GM18502 (cell line): ENCODE results near the gene CNNM2.

Source experiments
- ATAC-seq: cut with Tn5 transposase; IDR thresholded peaks from one replicate; pipeline ENCODE4 v1.9.1; 2021; ENCODE audit warnings: mild to moderate bottlenecking; ENCODE audit not compliant: unreplicated experiment, poor library complexity

Gene CNNM2

DNA sequence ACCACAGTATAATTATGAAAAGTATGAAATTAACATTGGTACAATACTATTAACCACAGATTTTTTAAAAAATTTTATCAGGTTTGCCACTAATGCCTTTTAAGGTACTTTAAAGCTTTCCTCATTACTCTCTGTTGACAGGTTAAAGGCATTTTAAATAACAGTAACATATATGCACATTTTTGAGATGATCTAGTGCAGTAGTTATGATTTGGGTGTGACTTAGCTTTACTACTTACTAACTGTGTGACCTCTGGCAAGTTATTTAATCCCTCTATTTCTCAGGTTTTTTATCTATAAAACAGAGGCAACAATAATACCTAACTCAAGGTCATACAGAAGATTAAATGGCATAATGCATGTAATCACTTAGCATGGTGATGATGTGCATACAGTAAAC lies 180.1 kb downstream of the CNNM2 start:
- ATAC-seq: no peak

DNA sequence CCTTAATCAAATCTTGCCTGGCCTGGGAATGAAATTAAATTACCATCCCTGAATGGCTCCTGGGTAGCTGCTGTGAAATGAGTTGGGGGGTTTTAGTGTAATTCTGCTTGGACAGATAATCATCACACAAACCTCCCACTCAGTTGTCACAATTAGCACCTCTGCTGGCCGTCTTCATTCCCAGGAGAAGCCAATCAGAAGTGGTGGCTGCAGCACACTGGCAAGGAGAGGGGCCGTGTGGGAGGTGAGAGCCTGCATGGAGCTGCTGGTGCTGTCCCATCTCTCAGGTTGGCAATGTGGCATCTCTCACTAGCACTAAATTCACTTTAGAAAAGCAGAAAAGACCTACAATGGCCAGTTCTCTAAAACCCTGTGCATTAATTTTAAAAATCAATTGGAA lies 182.5 kb downstream of the CNNM2 start:
- no peak for ATAC-seq

DNA sequence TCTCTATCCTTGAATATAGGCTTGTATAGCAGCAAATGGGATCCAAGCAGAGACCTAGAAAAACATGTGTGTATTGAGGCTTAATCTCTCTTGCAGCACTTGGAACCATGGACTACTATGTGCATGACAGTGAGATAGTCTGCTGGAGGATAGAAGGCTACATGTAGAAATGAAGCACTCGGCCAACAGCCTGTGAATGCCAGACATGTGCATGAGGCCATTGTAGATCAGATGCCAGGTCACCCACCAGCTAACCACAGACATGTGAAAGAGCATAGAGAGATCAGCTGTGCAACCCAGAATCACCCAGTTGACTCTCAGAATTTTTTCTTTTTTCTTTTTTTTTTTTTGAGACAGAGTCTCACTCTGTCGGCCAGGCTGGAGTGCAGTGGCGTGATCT lies 184.1 kb downstream of the CNNM2 start:
- no peak for ATAC-seq

DNA sequence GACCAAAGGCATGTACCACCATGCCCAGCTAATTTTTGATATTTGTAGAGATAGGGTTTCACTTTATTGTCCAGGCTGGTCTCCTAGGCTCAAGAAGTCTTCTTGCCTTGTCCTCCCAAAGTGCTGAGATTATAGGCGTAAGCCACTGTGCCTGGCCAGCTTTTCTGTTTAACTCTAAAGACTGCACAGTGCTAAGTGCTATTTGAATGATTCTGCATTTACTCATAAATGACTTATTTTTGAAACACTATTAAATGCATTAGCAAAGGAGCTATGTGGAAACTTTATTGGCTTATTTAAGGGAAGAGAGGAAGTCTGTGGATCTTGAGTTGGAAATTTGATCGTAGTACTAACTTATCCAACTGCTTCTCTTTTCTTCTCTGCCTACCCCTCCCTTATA lies 185.9 kb downstream of the CNNM2 start:
- no peak for ATAC-seq

DNA sequence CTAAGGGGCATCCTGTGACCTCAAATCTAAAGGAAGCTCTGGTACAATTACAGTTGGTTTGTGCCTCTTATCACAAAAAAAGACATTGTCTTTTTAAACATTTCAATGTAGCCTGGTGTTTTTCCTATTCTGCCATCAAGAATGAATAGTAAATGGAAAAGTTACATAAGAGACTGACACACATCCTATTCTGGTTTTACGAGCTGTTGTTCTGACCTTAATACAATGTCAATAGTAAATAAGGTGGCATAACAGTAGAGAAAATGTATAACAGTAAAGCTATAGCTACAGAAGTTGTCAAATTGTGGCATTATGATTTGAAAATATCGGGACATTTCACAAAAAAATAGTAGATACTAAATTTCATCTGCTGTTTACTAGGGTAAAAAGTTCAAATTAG lies 186.6 kb downstream of the CNNM2 start:
- no peak for ATAC-seq

DNA sequence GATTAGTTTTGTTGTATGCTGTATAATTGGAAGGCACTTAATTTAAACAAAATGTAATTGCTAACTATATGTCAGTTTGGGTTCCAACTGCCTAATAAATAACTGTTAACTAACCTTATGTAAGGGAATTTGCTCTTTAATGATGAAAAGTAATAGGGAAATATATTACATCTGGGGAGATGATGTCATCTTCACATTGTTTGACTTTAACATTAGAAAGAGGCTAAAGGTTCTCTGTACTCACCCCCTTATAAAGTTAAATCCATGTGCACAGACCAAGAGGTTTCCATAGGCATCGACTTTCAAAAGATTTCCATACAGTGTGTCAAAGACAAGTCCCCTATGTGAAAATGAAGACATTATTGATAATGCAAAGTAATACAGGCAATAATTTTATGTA lies 187.4 kb downstream of the CNNM2 start:
- ATAC-seq: no peak

DNA sequence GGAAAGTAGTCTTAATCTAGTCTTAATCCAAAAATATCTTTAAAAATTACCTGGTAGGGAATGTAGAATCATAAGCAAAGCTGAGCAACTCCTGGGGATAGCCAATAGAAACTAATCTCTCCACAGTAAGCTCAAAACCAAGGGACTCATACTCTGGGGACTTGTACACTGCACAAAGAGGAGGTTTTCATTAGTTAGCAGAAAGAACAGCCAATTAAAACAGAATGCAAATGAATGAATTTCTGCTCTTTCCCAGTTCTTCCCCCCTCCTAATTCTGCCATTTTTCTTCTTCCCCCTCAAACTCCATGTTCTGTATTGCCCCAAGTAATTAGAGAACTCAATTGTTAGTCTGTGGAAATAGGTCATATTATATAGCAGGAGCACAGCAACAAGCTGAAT lies 188.4 kb downstream of the CNNM2 start:
- no peak for ATAC-seq

DNA sequence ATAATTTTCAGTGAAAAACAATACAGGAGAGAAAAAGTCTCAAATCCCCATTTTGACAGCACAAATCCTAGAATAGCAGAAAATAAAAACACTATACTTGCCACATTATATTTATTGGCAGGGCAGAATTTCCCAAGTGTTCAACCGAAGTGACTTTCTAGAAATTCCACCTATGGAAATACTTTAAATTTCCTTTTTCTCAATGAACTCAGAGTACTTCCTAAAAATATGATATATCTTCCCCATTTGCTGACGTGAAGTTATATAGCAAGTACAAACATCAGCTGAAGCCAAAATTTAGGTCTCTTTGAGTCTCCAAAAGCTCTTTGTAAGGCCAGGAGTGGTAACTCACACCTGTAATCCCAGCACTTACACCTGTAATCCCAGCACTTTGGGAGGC lies 191.7 kb downstream of the CNNM2 start:
- ATAC-seq: no peak

DNA sequence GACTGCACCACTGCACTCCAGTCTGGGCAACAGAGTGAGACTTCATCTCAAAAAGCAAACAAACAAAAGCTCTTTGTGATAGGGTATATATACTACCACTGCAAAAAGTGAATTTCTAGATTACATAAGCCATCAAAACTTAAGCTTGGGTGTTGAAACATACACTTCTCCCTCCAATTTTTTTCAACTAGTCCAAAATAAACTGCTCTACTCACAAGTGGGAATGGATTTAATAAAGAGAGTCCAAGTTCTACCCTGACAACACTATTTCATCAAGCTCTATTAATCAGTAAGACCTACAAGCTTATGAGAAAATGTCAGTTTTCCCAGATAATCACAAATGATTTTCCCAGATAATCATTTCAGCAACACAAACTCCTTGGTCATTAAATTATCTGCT lies 192.3 kb downstream of the CNNM2 start:
- ATAC-seq: no peak

DNA sequence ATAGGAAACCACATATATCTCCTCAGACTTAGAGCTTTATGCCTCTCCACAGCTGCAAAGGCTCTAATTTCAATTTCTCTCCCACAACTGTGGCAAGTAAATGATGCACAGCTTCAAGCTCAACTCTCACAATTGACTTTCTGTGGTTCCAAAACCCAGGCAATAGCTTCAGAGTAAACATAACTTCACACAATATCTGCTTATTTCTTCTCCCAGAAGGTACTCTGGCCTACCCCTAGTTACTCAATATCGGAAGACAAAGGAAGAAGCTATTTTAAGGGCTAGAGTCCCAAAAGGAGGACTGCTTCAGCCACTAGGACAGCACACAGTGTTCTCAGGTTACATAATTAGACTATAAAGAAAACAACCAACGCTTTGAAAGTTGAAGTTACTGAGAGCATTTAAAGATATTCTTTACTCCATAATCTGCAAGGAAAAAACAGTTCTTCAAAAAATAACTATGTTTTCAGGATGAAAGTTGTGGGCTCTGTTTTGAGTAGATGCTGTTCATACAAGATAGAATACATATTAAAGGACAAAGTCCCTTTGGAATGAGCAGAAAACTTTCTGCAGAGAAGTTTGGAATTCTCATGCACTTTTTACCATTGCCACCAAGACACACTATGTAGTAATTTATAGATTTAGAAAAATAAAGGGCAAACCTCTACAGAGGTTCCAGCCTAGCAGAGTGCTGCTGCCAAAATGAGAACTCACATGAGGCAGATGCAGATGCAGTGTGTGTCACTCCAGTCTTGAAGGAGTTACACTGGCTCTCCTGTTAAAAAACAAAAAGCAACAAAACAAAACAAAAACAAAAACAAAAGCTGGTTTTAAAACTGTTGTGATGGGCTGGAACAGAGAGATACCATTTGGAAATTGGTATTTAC lies 193.2 kb downstream of the CNNM2 start:
- ATAC-seq: peak; percentile 53

DNA sequence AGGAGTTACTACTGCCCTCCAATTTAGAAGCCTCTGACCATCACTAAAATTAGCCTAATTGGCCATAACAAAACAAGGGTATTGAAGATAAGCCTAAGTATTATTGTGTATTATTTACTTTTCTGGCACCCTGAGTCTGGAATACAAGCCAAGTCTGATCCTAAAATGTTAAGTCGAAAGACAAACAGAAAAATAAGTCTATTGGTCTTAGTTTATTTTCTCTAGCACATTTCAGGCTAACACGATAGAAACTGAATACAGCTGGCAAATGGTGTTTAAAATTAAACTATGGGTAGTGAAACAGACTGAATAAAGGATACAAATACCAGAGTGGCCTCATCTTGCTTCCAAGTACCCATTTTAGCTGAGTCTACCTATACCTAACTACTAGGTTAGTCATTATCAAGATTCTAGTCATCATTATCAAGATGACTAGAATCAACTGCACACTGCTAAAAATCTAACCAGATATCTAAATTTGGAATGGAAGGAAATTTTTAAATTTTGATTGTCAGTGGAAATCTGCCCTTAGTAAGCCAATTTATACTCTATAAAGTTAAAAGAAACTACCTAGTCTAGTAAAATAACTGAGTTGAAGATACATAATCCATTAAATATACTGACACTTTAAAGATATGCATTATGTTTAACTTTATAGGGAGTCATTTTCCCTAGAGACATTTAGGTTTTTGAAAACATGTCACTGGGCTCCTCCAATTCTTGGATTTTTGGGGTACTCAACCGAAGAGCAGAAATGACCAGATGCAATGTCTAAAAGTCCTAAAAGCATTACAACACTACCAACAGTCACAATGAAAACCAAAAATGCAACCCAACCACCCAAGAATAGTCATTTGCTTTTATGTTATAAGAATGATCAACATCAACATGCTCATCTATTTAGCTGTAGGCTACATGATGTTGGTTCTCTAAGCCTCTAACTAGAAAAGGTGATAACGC lies 194.1 kb downstream of the CNNM2 start:
- peak; percentile 67 for ATAC-seq

DNA sequence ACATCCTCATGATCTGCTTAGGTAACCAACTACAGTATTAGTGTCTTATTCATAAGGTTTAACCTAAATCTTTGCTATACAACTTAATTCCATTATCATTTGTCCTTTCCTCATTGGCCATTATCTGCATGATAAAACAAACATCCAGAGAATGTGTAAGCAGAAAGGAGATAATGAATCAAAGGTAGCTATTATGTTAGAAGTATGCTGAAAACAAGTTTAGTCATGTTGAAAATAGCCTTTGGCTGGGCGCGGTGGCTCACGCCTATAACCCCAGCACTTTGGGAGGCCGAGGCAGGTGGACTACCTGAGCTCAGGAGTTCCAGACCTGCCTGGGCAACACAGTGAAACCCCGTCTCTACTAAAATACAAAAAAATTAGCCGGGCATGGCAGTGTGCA lies 196.8 kb downstream of the CNNM2 start:
- no peak for ATAC-seq

DNA sequence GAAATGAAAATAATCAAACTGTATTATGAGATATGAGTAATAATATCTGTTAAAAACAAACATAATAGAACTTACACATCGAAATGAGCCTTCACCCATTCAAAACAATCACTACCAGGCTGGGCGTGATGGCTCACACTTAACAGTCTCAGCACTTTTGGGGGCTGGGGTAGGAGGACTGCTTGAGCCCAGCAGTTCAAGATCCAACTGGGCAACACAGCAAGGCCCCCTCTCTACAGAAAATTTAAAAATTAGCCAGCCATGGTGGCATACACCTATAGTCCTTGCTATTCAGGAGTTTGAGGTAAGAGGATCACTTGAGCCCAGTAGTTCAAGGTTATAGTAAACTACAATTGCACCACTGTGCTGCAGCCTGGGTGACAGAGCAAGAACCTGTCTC lies 199.2 kb downstream of the CNNM2 start:
- no peak for ATAC-seq

DNA sequence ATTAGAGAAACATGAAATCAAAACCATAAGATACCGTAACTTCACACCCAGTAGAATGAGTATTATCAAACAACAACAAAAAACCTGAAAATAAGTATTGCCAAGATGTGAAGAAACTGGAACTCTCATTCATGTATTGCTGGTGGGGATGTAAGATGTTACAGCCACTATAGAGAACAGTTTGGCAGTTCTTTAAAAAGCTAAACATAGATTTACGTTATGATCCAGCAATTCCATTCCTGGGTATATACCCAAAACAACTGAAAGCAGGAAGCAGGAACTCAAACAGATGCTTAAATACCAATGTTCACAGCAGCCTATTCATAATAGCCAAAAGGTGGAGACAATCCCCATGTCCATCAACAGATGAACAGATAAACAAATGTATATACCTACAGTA lies 202.5 kb downstream of the CNNM2 start:
- ATAC-seq: no peak

DNA sequence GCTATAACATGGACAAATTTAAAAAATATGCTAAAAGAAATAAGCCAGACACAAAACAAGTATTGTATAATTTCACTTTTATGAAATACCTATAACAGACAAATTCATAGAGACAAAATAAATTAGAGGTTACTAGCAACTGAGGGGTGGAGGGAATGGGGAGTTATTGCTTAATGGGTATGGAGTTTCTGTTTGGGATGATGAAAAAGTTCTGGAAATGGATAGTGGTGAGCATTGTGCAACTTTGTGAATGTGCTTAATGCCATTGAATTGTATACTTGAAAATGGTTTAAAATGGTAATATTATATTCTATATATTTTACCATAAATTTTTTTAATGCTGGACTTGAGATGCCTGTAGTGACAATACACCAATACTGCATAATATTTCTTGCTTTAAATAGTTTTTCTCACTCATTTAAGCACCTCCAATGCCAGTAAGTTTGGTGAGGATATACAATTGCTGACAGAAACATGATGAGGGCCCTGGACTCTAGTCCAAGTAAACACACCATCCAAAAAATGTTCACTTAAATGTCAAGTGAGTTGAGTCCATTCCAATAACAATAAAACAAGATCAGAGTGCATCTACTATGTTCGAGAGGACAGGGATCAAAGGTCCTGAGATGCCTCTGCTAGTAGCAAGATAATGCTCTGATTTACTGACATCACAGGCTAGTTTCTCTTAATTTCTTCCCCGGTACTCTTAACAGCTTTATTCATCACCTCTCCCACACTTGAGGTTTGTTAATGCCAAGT lies 203.1 kb downstream of the CNNM2 start:
- no peak for ATAC-seq

DNA sequence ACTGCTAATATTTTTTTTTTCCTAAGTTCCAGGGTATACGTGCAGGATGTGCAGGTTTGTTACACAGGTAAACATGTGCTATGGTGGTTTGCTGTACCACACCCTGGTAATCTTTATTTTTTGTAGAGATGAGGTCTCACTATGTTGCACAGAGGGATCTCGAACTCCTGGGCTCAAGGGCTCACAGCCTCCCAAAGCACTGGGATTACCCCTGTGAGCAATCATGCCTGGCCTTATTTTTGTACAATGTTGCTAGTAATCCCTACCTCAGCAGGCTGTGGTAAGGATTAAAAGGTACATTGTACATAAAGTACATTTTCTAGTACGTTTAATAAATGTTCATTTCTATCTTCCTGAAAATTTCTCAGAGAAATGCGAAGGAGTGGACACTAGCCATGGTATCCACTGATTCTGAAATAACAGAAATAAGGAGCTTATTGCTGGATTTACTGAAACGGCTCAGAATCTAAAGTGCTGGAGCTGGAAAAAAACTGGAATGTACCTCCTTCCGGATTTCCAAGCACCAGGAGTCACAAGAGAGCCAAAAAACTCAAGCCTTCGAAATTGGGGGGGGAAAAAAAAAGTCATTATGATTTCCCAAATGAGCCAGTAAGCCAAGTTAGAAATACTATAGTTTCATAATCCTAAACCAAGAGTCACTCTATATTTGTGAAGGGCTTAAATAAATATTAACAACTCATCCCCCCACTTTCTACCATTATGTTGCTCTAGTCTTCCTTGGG lies 205.4 kb downstream of the CNNM2 start:
- no peak for ATAC-seq

DNA sequence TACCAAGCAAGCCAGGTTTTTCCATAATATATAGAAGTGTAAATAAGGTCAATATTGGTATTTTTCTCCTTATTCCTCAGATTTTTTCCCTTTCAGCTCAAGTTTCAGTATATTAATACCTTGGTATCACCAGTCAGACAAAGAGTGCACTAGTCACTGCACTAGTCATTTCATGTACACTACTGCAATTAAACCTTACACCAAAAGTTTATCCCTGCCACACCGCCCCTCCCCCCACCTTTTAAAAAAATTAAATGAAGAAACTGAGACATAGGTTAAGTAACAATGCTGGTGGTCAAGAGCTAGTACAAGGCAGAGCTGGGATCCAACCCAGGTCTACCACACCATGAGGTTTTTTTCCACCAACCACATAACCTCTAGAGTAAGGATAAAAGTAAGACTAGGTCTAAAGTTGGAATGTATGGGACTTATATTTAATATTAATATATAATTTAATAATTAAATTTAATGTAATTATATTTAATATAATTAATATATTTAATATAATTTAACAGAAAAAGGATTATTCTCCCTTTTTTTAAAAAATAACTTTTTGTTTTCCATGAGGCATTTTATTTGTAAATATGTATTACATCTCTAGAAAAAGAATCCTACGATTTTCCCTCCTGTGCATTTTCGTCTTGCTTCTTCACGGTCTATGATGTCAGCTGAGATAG lies 206.5 kb downstream of the CNNM2 start:
- ATAC-seq: no peak

DNA sequence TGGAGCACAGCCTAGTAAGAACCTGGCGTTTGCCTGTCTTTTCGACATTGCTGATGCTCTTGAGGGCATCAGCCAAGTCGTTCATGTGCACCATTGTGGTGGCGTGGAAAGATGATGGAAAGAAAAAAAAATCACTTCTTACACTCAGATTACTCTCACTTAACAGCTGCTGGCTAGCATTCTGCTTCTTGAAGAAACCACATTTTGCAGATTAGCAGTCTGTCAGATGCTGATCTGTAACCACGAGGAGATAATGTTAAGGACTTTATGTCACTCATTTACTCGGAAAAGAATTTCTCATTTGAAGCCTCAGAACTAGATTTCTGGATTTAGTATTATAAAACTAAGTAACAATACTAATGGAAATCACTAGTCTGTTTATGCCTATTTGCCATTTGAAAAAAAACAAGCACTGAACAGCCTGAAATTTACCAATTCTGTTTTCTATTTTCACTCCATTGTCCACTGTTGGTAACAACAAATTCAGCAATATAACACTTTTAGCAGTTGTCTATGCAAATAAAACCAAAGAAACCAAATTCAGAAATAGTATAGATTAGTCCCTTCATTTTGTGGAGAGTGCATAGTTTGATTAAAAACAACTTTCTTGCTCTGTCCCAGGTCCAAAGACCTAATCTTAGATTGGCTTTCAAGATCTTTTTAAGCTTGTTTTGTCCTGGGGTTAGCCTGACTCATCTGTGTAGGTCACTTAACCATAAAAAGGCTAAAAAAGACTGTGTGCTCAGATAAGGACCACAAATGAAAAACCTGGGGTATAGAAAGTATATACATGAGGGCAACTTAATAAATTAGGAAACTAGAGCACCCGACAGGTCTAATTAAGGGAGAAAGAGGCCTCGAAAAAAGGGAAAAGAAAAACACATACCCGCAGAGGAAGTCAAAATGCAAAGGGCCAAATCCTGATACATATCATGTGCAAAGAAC lies 207.5 kb downstream of the CNNM2 start:
- peak; percentile 88 for ATAC-seq
